Measurements from ENCODE around the gene ATP8A1.

ATP8A1 gene

DNA sequence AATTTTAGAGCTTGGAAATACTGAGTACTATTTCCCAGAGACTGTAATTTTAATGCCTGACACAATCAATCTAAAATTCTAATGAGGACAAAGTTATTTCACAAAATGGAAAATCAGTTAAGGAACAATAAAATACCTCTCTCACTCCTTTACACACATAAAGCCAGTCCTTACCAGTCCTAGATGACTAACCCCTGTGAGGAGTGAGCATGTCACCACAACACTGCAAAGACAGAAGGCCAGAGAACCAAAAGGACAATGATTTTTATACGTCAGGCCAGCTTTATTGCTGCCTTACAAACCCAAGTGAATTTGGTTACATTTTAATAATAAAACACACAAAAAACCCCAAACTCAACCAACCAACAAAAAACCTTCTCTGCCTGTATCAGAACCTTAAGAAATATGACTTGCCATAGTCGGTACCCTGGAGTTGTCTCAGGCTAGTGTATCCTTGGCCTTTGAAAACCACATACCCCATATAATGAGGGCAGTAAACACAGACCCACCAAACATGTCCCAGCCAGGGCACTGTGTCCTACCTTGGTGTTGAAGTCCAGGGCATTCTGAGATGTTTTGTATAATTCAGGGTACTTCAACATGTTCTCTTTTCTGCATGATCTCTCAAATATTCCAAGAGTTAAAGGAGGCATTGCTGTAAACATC lies 202.0 kb downstream of the ATP8A1 start:
- no peak for DNase-seq

DNA sequence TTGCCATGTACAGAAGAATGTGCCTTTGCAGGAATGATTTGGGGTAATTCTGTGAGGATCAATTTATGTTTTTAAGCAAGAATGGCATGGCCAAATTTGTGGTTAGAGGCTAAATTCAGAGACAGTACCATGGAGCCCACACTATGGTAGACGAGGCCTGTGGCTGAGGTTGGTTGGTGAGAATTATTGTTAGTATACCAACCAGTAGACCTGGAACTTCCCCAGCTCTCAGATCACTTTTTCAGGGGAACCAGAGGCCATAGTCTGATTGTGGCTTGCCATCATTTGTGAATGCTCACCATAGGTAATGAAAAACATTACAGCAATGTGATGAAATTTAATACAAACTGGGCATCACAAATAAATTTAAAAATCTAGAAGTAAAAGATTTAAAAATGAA lies 203.3 kb downstream of the ATP8A1 start:
- DNase-seq, result no peak

DNA sequence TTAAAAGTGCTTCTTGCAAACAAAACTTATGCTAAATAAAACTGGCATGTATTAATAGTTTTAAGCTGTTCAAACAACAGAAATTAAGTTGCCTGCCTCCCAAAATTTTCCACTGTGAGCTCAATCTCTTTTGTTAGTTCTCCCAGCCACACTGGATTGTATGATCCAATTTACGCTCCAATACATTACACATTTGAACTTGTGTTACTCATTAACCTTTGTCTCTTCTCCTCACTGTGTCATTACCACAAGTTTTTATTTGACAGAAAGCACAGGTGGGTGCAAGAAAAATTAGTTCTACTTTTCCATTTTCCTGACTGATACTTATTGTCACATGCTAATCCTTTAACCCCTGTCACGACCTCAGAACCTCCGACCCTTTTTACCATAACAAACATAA lies 204.1 kb downstream of the ATP8A1 start:
- no peak for DNase-seq

DNA sequence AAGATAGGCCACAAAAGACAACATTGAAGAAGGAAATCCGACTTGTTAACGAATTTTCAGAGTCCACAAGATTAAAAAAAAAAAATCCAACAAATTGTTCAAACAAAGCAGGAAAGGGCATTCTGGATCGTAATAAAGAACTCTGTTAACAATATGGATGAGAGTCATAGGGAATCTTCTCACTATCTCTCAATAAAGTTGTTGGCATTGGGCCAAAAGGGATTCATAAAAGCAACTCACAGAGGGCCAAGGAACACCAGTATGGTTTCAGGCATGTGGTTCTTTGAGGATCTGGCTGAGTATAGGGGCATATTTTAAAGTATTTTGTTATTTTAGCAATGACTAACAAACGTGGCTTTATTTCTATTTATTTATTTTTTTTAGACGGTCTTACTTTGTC lies 210.1 kb downstream of the ATP8A1 start:
- DNase-seq, result no peak

DNA sequence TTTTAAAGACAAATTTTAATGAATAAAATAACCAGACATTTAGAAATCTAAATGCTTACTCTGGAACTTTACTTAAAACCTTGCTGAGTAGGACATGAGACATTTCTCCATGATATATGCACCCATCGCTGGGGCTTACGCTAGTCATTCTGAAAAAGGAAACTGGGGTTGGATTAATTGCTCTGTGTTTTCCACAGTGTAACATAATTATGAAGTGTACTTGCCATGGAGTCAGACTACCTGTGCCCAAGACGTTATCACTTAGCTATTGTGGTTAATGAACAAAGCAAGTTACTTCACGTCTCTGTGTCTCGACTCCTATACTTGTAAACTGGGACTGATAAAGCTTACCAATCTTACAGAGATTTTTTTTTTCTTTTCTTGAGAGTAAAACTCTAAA lies 211.9 kb downstream of the ATP8A1 start:
- no peak for DNase-seq

DNA sequence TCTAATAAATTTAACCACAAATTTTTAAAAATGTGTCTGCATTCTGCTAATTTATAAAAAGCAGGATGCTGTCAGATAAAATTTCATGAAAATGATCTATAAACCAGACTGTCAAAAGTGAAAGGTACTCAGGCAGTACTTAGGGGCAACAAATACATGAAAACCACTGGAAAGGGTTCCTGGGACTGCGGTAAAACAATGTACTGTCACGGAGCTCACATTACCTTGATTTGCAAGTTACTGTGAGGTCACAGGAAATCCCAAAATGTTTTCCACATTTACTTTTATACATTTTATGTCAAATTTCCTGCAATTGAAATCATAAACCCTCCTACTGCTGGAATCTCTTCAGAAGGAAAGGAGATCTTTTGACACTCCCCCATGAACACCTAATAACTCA lies 214.3 kb downstream of the ATP8A1 start:
- DNase-seq, result no peak

DNA sequence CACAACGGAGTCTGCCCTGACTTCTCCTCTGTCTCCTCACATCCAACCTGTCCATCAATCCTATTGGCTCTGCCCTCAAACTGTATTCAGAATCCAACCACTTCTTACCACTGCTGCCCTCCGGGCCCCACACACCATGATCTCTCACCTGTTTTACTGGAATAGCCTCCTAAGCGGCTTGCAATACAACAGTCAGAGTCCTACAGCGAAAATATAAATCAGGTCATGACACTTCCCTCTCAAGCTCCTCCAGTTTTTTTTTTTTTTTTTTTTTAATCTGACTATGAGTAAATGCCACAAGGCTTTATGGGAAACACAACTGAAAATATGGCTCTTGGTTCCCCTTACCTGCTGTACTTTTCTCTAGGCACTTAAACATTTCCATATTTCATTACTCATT lies 216.8 kb downstream of the ATP8A1 start:
- no peak for DNase-seq

DNA sequence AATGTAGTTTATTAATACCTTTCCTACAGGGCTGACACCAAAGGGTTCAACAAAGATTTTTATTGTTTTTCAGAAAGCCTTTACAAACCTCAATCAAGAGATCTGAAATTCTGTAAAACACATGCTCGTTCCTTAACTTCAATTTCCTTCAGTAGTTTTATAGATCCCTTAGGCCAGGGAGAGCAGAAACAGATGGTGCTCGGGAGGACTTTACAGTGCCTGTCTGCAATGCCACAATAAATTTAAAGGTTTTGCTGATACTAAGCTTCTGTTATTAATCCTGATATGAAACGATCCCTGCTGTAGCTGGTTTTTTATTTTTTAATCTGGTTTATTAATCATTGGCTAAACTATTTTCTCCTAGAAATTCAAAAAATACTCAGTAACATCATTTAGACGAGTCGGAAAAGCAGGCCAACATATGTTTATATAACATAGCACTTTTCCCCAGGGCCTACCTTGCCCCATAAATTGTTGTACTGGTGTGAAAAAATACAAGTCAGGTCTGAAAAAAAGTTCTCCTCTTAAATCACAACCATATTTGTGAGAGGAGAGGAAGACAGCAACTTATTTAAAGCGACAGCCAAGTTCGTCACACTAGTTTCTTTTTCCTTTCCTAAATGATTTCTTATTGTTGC lies 219.9 kb downstream of the ATP8A1 start:
- no peak for DNase-seq

DNA sequence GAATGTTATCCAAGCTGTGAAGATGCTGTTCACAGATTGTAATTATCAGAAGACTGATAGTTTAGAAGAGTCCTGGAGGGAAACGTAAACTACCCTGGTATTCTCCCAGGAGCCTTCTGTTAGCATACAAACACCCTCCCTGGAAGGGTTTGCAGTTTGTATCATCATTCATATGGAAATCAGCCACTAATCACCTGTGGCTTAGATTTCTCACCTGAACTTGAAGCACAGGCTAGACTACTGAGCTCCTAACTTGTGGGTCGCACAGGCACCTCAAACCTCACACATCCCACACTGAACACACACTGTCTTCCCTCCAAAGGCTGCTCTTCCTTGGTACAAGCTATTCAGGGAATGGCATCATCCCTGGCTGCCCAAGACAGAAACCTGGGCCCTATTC lies 228.9 kb downstream of the ATP8A1 start:
- no peak for DNase-seq

DNA sequence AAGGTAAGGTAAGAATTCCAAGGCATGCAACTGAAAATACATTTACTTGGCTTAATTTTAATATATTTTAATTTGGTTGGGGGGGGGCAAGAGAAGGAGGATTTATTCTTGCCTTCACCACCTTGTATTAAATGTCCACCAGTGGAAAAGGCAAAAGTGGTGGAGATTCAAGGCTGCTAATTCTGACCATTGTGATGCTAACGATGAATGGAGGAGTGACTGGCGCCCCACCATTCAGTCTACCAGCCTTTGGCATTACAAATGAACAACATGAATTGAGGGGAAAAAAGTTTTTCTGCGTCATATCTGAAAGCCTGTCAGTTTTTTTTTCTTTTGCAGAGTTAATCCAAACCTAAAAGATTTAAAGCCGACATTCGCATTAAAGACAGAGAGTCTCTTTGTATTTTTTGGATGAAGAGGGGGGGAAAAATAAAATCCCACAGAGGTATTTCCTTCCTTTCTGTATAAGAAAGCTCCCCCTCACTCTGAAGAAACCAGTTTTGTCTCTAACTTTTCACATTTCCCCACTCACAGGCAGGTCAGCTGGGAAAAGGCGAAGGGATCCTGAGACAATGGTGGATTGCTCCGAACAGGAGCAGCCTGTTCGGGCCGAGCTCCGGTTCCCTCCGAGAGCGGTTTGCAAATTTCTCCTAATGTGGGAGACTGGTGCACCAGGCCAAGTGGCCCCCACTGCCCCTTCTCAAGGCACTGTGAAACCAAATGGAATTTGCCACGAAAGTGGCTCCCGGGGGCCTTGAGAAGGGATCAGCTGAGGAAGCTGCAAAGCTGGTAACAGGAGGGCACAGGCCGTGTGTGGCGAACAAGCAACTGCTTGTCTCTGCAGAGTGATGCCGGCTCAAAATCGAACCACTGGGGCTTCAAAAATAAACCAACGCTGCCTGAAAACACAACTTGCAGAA lies 231.5 kb downstream of the ATP8A1 start:
- DNase-seq, result no peak

DNA sequence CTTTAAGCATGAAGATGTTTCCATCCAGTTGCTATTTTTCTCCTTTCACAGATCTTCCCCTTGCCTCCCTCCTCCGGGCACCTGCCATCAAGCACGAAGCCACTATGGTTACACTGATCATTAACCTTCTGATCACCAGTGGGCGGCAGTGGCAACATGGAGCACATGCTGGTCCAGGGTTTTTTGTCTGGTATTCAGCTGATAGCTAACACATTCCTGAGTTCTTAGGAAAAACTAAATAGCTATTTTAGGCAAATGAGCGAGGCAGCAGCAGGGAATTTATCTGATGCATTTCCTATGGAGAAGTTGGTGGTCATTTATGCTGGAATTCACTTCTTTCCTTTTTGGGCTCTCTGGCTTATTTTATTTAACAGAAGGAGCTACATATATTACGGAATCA lies 236.8 kb downstream of the ATP8A1 start:
- no peak for DNase-seq

DNA sequence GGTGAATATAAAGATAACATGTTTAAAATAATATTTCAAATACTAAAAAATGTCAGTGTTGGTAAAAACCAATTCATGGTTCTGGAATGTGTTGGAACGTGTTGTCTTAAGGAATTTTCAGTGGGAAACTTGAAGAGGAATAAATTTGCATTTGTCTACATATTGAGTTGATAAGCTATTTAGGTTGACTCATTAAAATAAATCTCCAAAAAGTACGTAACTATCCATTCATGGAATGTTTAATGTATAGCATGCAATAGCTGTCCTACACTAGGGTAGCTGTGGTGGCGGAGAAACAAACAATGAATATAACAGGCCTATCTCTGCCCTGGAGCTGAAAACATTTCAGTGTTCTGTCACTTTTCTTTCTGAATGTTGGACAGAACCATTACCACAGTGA lies 239.4 kb downstream of the ATP8A1 start:
- no peak for DNase-seq

DNA sequence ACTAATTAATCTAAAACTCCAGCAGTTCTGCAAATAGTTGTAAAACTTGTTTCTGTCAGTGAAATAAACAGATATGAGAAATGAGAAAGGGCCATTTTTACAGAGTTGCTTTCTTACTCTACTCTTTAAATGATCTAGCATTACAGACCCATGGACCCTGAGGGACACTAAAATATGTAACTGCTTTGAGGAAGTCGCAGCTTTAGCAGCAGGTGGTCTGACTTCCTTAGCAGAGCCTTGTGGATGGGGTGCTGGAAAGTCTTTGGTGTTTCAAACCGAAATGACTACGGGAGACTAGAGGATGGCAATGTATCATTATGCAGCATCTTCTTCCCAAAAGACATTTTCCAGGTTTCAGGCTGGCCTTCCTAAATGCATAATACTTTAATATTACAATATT lies 240.9 kb downstream of the ATP8A1 start:
- no peak for DNase-seq

DNA sequence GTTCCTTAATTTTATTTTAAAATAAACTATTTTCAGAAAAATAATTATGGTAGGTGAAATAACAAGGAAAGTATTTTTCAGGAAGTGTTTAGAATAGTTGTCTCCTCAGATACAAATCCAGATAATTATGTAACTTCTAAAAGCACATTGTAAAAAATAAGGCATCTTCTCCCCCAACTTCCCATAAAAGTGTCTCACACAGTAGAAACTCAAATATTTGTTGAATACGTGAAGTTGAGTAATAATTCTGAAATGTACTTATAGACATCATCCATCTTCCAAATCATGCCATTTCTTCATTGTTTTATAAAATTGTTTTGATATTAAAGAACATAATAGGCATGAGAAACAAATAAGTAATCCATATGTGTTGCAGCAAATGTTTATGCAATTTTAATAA lies 241.6 kb downstream of the ATP8A1 start:
- no peak for DNase-seq

DNA sequence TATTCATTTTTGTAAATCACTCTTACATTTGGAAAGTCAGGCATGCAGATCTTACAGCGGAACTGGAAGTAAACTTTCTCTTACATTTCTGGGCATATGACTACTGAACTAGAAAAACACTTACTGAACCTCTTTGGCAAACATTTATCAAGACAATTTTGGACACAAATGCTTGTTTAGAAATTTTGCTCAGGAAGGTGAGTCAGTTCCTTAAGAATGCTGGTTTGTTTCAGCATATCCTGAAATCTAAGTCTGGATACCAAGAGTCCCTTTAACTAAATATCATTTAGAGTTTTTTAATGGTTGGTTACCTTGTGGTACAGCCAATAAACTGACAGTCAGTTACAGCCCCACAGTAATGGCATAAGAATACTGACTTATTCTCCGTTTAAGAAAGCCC lies 244.7 kb downstream of the ATP8A1 start:
- DNase-seq, result no peak

DNA sequence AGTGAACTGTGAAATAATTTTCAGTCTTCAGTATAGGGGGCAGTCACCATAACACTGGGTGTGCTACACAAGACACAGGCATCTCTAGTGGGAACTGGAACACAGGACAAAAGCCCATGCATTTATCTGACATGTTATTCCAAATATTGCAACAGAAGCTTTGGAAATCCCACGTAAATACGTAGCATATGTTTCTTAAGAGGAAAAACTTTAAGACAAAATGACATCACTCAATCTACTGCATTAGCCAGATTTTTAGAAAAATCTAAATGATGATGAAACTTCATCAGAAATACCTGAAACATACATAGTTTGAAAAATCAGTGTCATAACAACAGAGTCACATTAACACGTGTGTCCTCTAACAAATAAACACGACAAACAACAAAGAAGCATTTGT lies 245.1 kb downstream of the ATP8A1 start:
- DNase-seq, result no peak

DNA sequence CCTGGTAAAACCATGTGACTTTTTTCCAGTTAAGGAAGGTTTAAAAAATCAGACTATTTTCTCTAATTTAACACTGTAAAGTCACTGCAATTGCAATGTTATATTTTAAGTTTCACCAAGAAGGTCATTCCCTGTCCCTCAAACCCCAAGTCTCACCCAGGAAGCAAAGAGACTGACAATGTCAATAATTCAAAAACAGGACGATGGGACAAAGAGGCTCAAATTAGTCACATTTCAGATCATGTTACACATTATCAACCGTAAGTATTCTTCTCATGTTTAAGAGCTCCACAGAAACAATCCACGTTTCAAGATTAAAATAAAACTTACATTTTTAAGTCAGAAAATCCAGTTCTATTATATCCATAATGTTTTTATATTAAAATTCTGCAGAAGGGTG lies 246.5 kb downstream of the ATP8A1 start:
- DNase-seq, result no peak

DNA sequence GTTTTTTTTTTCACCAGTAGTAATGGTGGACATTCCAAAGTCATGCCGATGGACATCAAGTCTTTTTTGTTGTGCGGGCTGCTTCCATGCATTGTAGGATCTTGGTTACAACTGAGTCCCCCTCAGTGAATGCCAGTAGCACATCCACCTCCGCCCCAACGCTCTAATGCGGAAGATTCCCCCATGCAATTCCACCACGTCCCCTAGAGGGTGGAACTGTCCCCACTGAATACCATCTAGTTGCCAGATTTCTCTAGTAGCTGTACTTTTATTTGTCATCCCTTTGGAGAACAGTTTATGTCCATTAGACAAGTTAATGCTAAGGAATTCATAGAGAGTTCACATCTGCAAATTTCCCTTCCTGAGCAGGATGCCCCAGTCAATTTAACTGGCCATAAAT lies 252.9 kb downstream of the ATP8A1 start:
- no peak for DNase-seq

DNA sequence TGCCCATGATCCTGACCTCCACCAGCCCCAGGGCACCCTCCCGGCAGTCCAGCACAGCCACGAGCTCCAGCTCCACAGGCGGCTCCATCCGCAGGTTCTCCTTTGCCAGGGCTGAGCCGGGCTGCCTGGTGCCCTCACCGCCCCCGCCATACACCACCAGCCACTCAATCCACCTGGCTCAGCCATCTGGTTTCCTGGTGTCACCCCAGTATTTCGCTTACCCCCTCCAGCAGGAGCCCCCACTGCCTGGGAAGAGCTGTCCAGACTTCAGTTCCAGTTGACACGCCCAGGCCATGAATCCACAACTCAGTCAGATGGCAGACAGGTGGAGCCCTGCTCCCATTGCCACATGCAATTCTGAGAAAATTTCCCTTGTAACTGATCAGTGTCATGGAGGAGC lies 255.7 kb downstream of the ATP8A1 start:
- no peak for DNase-seq

DNA sequence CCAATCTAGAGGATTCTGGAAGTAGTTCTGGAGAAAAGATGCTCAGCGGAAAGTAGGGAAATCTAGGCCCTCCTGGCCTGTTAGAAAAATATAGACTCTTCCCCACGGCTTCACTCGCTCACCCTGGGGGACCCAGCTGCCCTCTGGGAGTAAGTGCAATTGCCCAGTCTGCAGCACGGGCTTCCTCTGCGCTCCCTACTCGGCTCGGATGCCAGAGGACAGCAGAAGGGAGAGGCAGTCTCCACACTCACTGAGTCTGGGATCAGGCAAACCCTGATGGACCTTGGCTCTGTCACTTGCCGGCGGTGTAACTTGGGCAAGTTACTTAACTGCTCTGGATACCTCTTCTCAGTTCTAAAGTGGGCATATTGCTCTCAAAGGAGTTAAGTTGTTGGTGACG lies 257.5 kb downstream of the ATP8A1 start:
- peak; percentile 71 for DNase-seq

DNA sequence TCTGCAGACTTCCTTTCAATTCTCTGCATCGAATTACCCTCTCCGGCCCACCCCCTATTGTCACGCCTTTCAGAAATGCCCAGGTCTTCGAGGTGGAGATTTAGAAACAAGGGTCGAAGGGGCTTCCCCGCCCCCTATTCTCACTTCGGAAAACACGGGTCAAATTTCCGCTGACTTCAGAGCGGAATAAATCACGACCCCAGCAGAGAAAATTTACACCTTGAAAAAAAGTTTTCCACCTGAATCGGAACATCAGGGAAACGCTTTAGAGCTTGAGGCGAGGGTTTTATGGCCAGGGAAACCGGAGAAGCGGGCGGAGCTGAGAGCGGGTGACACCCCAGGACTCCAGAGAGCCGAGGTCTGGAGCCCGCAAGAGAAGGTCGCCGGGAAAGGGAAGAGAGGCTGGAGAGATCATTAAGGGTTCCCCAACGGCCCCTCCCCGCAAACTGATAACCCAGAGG lies 258.0 kb downstream of the ATP8A1 start:
- peak; percentile 61 for DNase-seq

DNA sequence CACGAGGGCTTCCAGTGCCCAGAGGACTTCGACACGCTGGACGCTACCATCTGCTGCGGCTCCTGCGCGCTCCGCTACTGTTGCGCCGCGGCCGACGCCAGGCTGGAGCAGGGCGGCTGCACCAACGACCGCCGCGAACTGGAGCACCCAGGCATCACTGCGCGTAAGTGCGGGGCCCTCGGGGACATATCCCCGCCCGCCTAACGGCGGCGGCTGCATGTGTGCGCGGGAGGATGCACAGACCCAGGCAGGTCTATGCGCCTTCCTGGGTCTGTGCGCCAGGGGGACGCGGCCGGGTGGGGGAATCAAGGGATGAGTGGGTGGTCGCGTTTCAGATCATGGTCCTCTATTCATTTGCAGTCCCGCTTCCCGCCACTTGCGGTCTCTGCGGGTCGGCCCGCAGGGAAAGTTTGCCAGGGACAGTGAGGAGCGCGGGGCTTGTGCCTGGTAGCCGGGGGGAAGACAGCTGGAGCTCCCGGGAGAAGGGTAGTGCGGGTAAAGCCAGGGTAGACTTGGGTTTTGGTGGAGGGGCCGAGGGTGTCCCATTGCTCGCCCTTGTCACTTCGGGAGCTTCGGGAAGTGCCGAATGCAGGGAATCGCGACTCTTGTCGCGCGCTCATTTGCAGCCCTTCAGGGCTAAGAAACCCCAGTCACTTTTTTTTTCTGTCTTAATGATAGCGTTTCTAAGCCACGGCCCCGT lies 258.6 kb downstream of the ATP8A1 start:
- peak; percentile 66 for DNase-seq

DNA sequence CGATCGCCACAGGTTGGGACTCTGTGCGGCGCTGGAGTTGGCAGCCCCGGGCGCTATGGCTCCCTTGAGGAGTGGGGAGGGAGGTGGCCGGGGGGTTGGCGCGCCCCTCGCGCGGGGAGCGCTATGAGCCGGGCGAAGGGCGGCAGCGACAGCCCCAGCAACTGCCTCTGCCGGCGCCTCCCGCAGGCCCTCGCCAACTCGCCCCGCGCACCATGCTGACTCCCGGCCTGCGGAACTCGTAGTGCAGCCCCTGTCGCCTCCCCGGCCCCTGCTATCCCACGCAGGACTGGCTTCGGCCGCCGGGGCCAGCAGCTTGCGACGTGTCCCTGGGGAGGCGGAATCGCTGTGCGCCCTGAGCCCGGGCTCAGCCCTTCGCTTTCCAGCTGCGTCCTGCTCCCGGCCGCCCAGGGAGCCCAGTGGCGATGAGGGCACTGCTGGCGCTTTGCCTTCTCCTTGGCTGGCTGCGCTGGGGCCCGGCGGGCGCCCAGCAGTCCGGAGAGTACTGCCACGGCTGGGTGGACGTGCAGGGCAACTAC lies 259.2 kb downstream of the ATP8A1 start:
- no peak for DNase-seq

Measured in islet precursor cell (in vitro differentiated cells).